Heart right ventricle (tissue), 16 donors: ENCODE data around the gene SYNPO. TPM values are rescaled to one million over a fixed set of nuclear protein-coding genes. Genes with fewer than 3 reads are reported as not detected.

ENCODE experiments used
- ATAC-seq, 8 donors: fragments of 200-7000 bp; cut with Tn5 transposase; one replicate each; pipeline ENCODE4 v1.9.1; 2020; ENCODE audit warnings: mild to moderate bottlenecking in 8 of 8, moderate library complexity in 8 of 8, moderate number of reproducible peaks in 1 of 8
- DNase-seq, 2 donors: peaks; one replicate each; pipeline ENCODE4 v3.0.0-alpha.2; 2020
- H3K27ac ChIP-seq, 10 donors: fragments of 200-600 bp; sonication (generic) in 2 of 10; one replicate each; pipeline versions ENCODE4 v1.5.0 to v1.8.0; 2020 to 2022; ENCODE audit warnings: mild to moderate bottlenecking in 3 of 10
- H3K27me3 ChIP-seq, 7 donors: fragments of 200-600 bp; one replicate each; pipeline ENCODE4 v1.8.0; 2021 to 2022; ENCODE audit warnings: mild to moderate bottlenecking in 2 of 7
- H3K36me3 ChIP-seq, 9 donors: fragments of 200-600 bp; sonication (generic) in 1 of 9; one replicate each; pipeline versions ENCODE4 v1.5.0 to v1.8.0; 2020 to 2022; ENCODE audit warnings: mild to moderate bottlenecking in 2 of 9
- H3K4me1 ChIP-seq, 9 donors: fragments of 200-600 bp; sonication (generic) in 1 of 9; one replicate each; pipeline versions ENCODE4 v1.5.0 to v1.8.0; 2020 to 2022; ENCODE audit warnings: mild to moderate bottlenecking in 4 of 9
- H3K4me3 ChIP-seq, 10 donors: fragments of 200-600 bp; sonication (generic) in 2 of 10; one replicate each; pipeline versions ENCODE4 v1.5.0 to v1.8.0; 2020 to 2022; ENCODE audit warnings: mild to moderate bottlenecking in 7 of 10, moderate library complexity in 2 of 10
- H3K9me3 ChIP-seq, 11 donors: fragments of 200-600 bp in 10 of 11; sonication (generic) in 2 of 11; one replicate each; pipeline versions ENCODE4 v1.5.0 to v1.8.0; 2013 to 2022; ENCODE audit warnings: mild to moderate bottlenecking in 2 of 11, control low read depth in 1 of 11, moderate library complexity in 1 of 11
- CTCF ChIP-seq, 9 donors: fragments of 200-600 bp; sonication (generic) in 2 of 9; IDR thresholded peaks; one replicate each; pipeline versions ENCODE4 v1.5.0 to v1.8.0; 2021 to 2022; ENCODE audit warnings: antibody characterized with exemption in 9 of 9, mild to moderate bottlenecking in 5 of 9, moderate library complexity in 1 of 9
- WGBS, 2 donors: extraction: QIAGEN DNeasy Blood & Tissue Kit; methylation state at CpG; one replicate each; pipeline ENCODE4 v1.1.7; 2013; ENCODE audit warnings: inconsistent platforms in 1 of 2; 5-methylcytosine and 5-hydroxymethylcytosine counted together
- intact Hi-C, 10 donors: fragments of 100-400 bp; cut with DNase I; formaldehyde crosslinking; loops; one replicate each; pipeline versions ENCODE4 v1.11.1 to v1.14.2; 2022
- polyA plus RNA-seq, 2 donors: library from polyadenylated mRNA; stranded (reverse); fragments of 200-250 nt; gene quantifications; one replicate each; pipeline ENCODE4 v1.2.3, GENCODE V29; 2013
- total RNA-seq, 10 donors: library from RNA; stranded (reverse); fragmentation: NEBNext Ultra II Directional in 3 of 10; extraction: Animal tissue kit (Norgen Biotek cat#: 25700) in 3 of 10; gene quantifications; one replicate each; pipeline versions ENCODE4 v1.2.1 to v1.2.4, GENCODE V29; 2021 to 2023
- donor health status: Arrhythmogenic right ventricular cardiomyopathy.
- donor health status: ischemic (EF 13 %, LVEDD 7.1; RV severe dilation, severe dysfunction).
- donor health status: healthy with polysubstance abuse.
- donor health status: DM: no; HTN: yes; CAD: no.
- donor health status: DM: no; HTN: no; CAD: no.
- donor health status: ischemic (EF 25% LVEDD 6.9; RV normal size, moderate dysfunction).
- donor health status: ischemic (EF 25% LVEDD 5.7; RV mildly dilated, moderate dysfunction).
- donor health status: healthy.
- donor health status: DM: yes; HTN: yes; CAD: no.
- donor health status: Ischemic cardiomyopathy.
- donor health status: ischemic (EF 35%, LVEDD 5.7; RV mildly dilated, moderate dysfunction).
- donor health status: nonischemic (EF 11% LVEDD 7.7; RV severe dilation, severe dysfunction).
- donor health status: DM: yes; HTN: yes; CAD: no.
- donor health status: PGD.
- donor health status: ischemic (EF 29% LVEDD 5.4; RV normal size, mild dysfunction).
- donor health status: nonischemic (EF 23%, LVEDD 6.1; RV moderate dilation, normal function).

Gene SYNPO
- total and polyA plus RNA-seq, 12 donors, result 129 to 777 (median 652) TPM

GRCh38 chr5:150651382-150651781 is 10.9 kb downstream of the SYNPO start:
- Histone ChIP-seq H3K36me3 (peaks cover 0 to 68% (median 33%) of the 10 kb centered on the region in 9 donors), H3K27ac (peak overlapping the region in 9 of 10 donors; percentile 22 to 100 (median 97)), H3K27me3 (no peaks in the 10 kb centered on the region), H3K9me3 (no peaks in the 10 kb centered on the region), H3K4me1 (peaks cover 44 to 99% (median 84%) of the 10 kb centered on the region in 9 donors), H3K4me3 (no peak overlapping the region)
- no peak for ATAC-seq
- intact Hi-C loops, result loop anchor here in 4 of 10 donors (5.0 to 10.0 kb wide), 3 partner anchors 64 to 197 kb away; no protein-coding TSS in a partner anchor
- WGBS, 2 donors, result 29 to 41% methylated on average over 1 of the region's 1 CpG
- no peak for DNase-seq
- no peak for TF ChIP-seq CTCF (IDR thresholded peaks at IDR 0.05)

- Histone ChIP-seq H3K4me1 (peaks cover 46 to 98% (median 82%) of the 10 kb centered on the region in 9 donors), H3K27me3 (no peaks in the 10 kb centered on the region), H3K9me3 (no peaks in the 10 kb centered on the region), H3K27ac (peak overlapping the region in 7 of 10 donors; percentile 66 to 100 (median 98)), H3K4me3 (no peak overlapping the region), H3K36me3 (peaks cover 0 to 68% (median 33%) of the 10 kb centered on the region in 9 donors)
- ATAC-seq (no peak), DNase-seq (no peak)
- intact Hi-C loops, result loop anchor here in 4 of 10 donors (2.0 to 10.0 kb wide), 4 partner anchors 21 to 197 kb away; no protein-coding TSS in a partner anchor
- 63 to 65% methylated on average over 13 of the region's 13 CpGs for WGBS, 2 donors
- TF ChIP-seq CTCF (IDR thresholded peaks at IDR 0.05), result no peak
These were observed 11.6 kb downstream of the SYNPO start for GRCh38 chr5:150651924-150652671.

GRCh38 chr5:150653145-150653761 is 12.8 kb downstream of the SYNPO start:
- peaks cover 0 to 63% (median 30%) of the 10 kb centered on the region in 9 donors for H3K36me3 ChIP-seq
- H3K4me3 ChIP-seq, result no peak overlapping the region
- peaks cover 45 to 98% (median 74%) of the 10 kb centered on the region in 9 donors for H3K4me1 ChIP-seq
- no peaks in the 10 kb centered on the region for H3K9me3 ChIP-seq
- intact Hi-C loops, result loop anchor here in 4 of 10 donors (2.0 to 10.0 kb wide), 4 partner anchors 22 to 198 kb away; no protein-coding TSS in a partner anchor
- peak in 1 of 2 donors; percentile 9 for DNase-seq
- WGBS, 2 donors, result 67 to 71% methylated on average over 5 of the region's 5 CpGs
- peak overlapping the region in 9 of 10 donors; percentile 0 to 100 (median 62) for H3K27ac ChIP-seq
- TF ChIP-seq CTCF (IDR thresholded peaks at IDR 0.05), result peak in 1 of 9 donors; percentile 4
- no peaks in the 10 kb centered on the region for H3K27me3 ChIP-seq
- no peak for ATAC-seq

GRCh38 chr5:150653762-150654556 is 13.5 kb downstream of the SYNPO start:
- no peak for ATAC-seq
- Histone ChIP-seq H3K36me3 (peaks cover 0 to 56% (median 23%) of the 10 kb centered on the region in 9 donors), H3K4me3 (no peak overlapping the region), H3K27me3 (no peaks in the 10 kb centered on the region), H3K27ac (peak overlapping the region in 9 of 10 donors; percentile 0 to 100 (median 62)), H3K9me3 (no peaks in the 10 kb centered on the region), H3K4me1 (peaks cover 38 to 98% (median 69%) of the 10 kb centered on the region in 9 donors)
- no peak for DNase-seq
- intact Hi-C loops, result loop anchor here in 5 of 10 donors (2.0 to 10.0 kb wide), 6 partner anchors 23 to 199 kb away; no protein-coding TSS in a partner anchor
- WGBS, 2 donors, result 77 to 82% methylated on average over 2 of the region's 2 CpGs
- TF ChIP-seq CTCF (IDR thresholded peaks at IDR 0.05), result no peak
